B cell (primary cell): ENCODE data around the gene CAPN10. TPM values are rescaled to one million over a fixed set of nuclear protein-coding genes. Genes with fewer than 3 reads are reported as not detected.

ENCODE experiments used
- ATAC-seq: fragments of 200-7000 bp; cut with Tn5 transposase; one replicate; pipeline ENCODE4 v1.10.0; 2021; ENCODE audit warnings: low read depth, mild to moderate bottlenecking, moderate number of reproducible peaks, moderate library complexity
- CTCF ChIA-PET: fragments of 350-600 bp; sonication (Branson Sonifier 250); formaldehyde crosslinking; loops from one replicate; lab custom pipeline; 2021; ENCODE audit warnings: antibody characterized with exemption, inconsistent platforms; lab: Charles Lee
- POLR2A ChIA-PET: fragments of 350-600 bp; sonication (Branson Sonifier 250); formaldehyde crosslinking; loops from one replicate; lab custom pipeline; 2021; ENCODE audit warnings: antibody characterized with exemption; lab: Charles Lee
- DNase-seq: peaks from one replicate; pipeline ENCODE4 v3.0.0; 2013
- H2AFZ ChIP-seq: 2 replicates; pipeline ENCODE4 v1.6.1; 2012; ENCODE audit warnings: mild to moderate bottlenecking, low read depth, low read length; ENCODE audit not compliant: insufficient read depth, poor library complexity, severe bottlenecking
- H3K27ac ChIP-seq, 2 donors: 1 replicate in 1 of 2; 2 replicates in 1 of 2; pipeline ENCODE4 v1.5.1; 2012 to 2013; ENCODE audit warnings: low read length in 2 of 2, mild to moderate bottlenecking in 2 of 2, moderate library complexity in 1 of 2
- H3K27me3 ChIP-seq, 4 experiments: fragments of 200-600 bp in 1 of 4; sonication (generic) in 1 of 4; replicated peaks in 1 of 4; 1 replicate in 2 of 4; 2 replicates in 2 of 4; pipeline versions ENCODE4 v1.6.1 to v1.7.0; 2013 to 2016; ENCODE audit warnings: low read length in 3 of 4, mild to moderate bottlenecking in 2 of 4, mixed read lengths in 1 of 4, moderate library complexity in 1 of 4; ENCODE audit not compliant: insufficient read depth in 4 of 4, control insufficient read depth in 3 of 4; ENCODE audit errors: control extremely low read depth in 1 of 4
- H3K36me3 ChIP-seq, 2 experiments: replicated peaks in 1 of 2; 1 replicate in 1 of 2; 2 replicates in 1 of 2; pipeline versions ENCODE4 v1.6.1 to v1.7.1; 2013; ENCODE audit warnings: low read length in 1 of 2; ENCODE audit not compliant: insufficient read depth in 2 of 2, control insufficient read depth in 1 of 2; ENCODE audit errors: control extremely low read depth in 1 of 2, extremely low read depth in 1 of 2
- H3K4me1 ChIP-seq, 2 donors: fragments of 200-600 bp in 1 of 2; sonication (generic) in 1 of 2; 1 replicate in 1 of 2; 2 replicates in 1 of 2; pipeline versions ENCODE4 v1.5.1 to v1.6.1; 2013 to 2017; ENCODE audit warnings: low read length in 2 of 2; ENCODE audit not compliant: control insufficient read depth in 2 of 2, insufficient read depth in 2 of 2
- H3K4me2 ChIP-seq: replicated peaks from 2 replicates; pipeline ENCODE3; 2012; ENCODE audit warnings: mild to moderate bottlenecking, low read depth, low read length; ENCODE audit not compliant: poor library complexity, severe bottlenecking
- H3K4me3 ChIP-seq, 5 experiments: fragments of 200-600 bp in 1 of 5; sonication (generic) in 1 of 5; 1 replicate in 3 of 5; 2 replicates in 2 of 5; pipeline versions ENCODE4 v1.5.1 to v1.7.0; 2011 to 2016; ENCODE audit warnings: low read length in 4 of 5, mild to moderate bottlenecking in 4 of 5, low read depth in 2 of 5, control low read depth in 1 of 5, moderate library complexity in 1 of 5; ENCODE audit not compliant: insufficient read depth in 1 of 5; ENCODE audit errors: control extremely low read depth in 1 of 5, extremely low read depth in 1 of 5
- H3K79me2 ChIP-seq: fragments of 200-600 bp; sonication (generic); one replicate; pipeline ENCODE4 v1.6.0; 2016; ENCODE audit warnings: low read length; ENCODE audit not compliant: control insufficient read depth, insufficient read depth
- H3K9ac ChIP-seq: fragments of 200-600 bp; sonication (generic); 2 replicates; pipeline ENCODE4 v1.6.1; 2017; ENCODE audit warnings: mild to moderate bottlenecking, low read length, moderate library complexity
- H3K9me3 ChIP-seq, 3 donors: one replicate each; pipeline versions ENCODE4 v1.6.1 to v1.7.1; 2013; ENCODE audit warnings: low read length in 2 of 3; ENCODE audit not compliant: control insufficient read depth in 2 of 3, insufficient read depth in 1 of 3; ENCODE audit errors: control extremely low read depth in 1 of 3
- H4K20me1 ChIP-seq: 2 replicates; pipeline ENCODE4 v1.6.0; 2012; ENCODE audit warnings: mild to moderate bottlenecking, low read length; ENCODE audit not compliant: insufficient read depth, control insufficient read depth, poor library complexity, severe bottlenecking
- H3K27ac Mint-ChIP-seq: one replicate; pipeline ENCODE4 v1.8.0; 2021; ENCODE audit warnings: mixed read lengths
- H3K27me3 Mint-ChIP-seq: one replicate; pipeline ENCODE4 v1.8.0; 2021; ENCODE audit warnings: mixed read lengths
- H3K4me1 Mint-ChIP-seq: one replicate; pipeline ENCODE4 v1.8.0; 2021; ENCODE audit warnings: mixed read lengths
- H3K4me3 Mint-ChIP-seq: one replicate; pipeline ENCODE4 v1.8.0; 2021; ENCODE audit warnings: mixed read lengths
- H3K9me3 Mint-ChIP-seq: one replicate; pipeline ENCODE4 v1.8.0; 2022; ENCODE audit warnings: mixed read lengths; ENCODE audit not compliant: insufficient read depth
- CTCF ChIP-seq: fragments of 200-600 bp; IDR thresholded peaks from one replicate; pipeline ENCODE4 v1.8.0; 2022; ENCODE audit warnings: antibody characterized with exemption, mild to moderate bottlenecking
- EZH2 ChIP-seq: IDR thresholded peaks from 2 replicates; pipeline ENCODE4 v1.6.1; 2012; ENCODE audit warnings: borderline replicate concordance, low read depth, mild to moderate bottlenecking, moderate library complexity, low read length; ENCODE audit not compliant: insufficient read depth, poor library complexity, severe bottlenecking
- whole genome bisulfite sequencing: methylation state at CpG from one replicate; pipeline ENCODE4 v1.1.5; 2013; ENCODE audit warnings: missing lambda C conversion rate; ENCODE audit not compliant: insufficient coverage; 5-methylcytosine and 5-hydroxymethylcytosine counted together
- intact Hi-C: fragments of 100-400 bp; cut with micrococcal nuclease; formaldehyde crosslinking; loops from one replicate; pipeline ENCODE4 v1.10.0; 2022
- polyA plus RNA-seq: library from polyadenylated mRNA; depleted of rRNA; stranded (reverse); fragments of >200 nt; gene quantifications from 2 replicates; pipeline ENCODE4 v1.2.3, GENCODE V29; 2012
- total RNA-seq, 2 donors: library from RNA; stranded (reverse); fragments of 120-200 nt in 1 of 2; gene quantifications; 1 replicate in 1 of 2; 2 replicates in 1 of 2; pipeline versions ENCODE4 v1.2.3 to v1.2.4, GENCODE V29; 2013 to 2022

CAPN10 gene
- total and polyA plus RNA-seq, 2 donors (not counting 1 experiment from before 2014, with no cell fraction given) = 73.4 to 92.1 TPM

GRCh38 chr2:240638512-240639160, 52.1 kb downstream of the CAPN10 start:
- H2AFZ ChIP-seq = no peak overlapping the region
- H3K36me3 ChIP-seq = no peaks in the 10 kb centered on the region
- CTCF ChIA-PET = no interaction called here
- ATAC-seq (no peak), DNase-seq (no peak)
- H3K9ac ChIP-seq = no peak overlapping the region
- Mint-ChIP-seq H3K4me1 (no peaks in the 10 kb centered on the region), H3K27ac (no peak overlapping the region), H3K27me3 (peaks cover 3% of the 10 kb centered on the region), H3K9me3 (no peaks in the 10 kb centered on the region), H3K4me3 (no peak overlapping the region)
- no peak overlapping the region for H3K4me3 ChIP-seq
- H4K20me1 ChIP-seq = no peaks in the 10 kb centered on the region
- no peaks in the 10 kb centered on the region for H3K79me2 ChIP-seq
- H3K27ac ChIP-seq = no peak overlapping the region
- POLR2A ChIA-PET = no interaction called here
- peaks cover 0 to 31% (median 11%) of the 10 kb centered on the region in 3 donors for H3K9me3 ChIP-seq
- WGBS = 81% methylated on average over 18 of the region's 18 CpGs
- intact Hi-C loops = no loop called here
- H3K4me2 ChIP-seq = no peak overlapping the region
- TF ChIP-seq EZH2 (no peak), CTCF (no peak)
- no peaks in the 10 kb centered on the region for H3K27me3 ChIP-seq
- no peaks in the 10 kb centered on the region for H3K4me1 ChIP-seq

GRCh38 chr2:240639566-240639965, 53.0 kb downstream of the CAPN10 start:
- H3K4me3 Mint-ChIP-seq = no peak overlapping the region
- no peaks in the 10 kb centered on the region for H3K4me1 Mint-ChIP-seq
- Histone ChIP-seq H3K27me3 (peaks cover 0 to 3% (median 0%) of the 10 kb centered on the region in 4 experiments), H3K4me2 (no peak overlapping the region), H3K4me1 (no peaks in the 10 kb centered on the region), H3K4me3 (no peak overlapping the region), H3K9ac (no peak overlapping the region), H2AFZ (no peak overlapping the region), H3K79me2 (no peaks in the 10 kb centered on the region), H4K20me1 (no peaks in the 10 kb centered on the region), H3K9me3 (peaks cover 0 to 22% (median 2%) of the 10 kb centered on the region in 3 donors), H3K27ac (no peak overlapping the region), H3K36me3 (no peaks in the 10 kb centered on the region)
- ChIA-PET POLR2A (no interaction called here), CTCF (no interaction called here)
- no peaks in the 10 kb centered on the region for H3K9me3 Mint-ChIP-seq
- DNase-seq = no peak
- H3K27ac Mint-ChIP-seq = no peak overlapping the region
- no peak for ATAC-seq
- H3K27me3 Mint-ChIP-seq = peaks cover 3% of the 10 kb centered on the region
- intact Hi-C loops = no loop called here
- WGBS = 90% methylated on average over 15 of the region's 18 CpGs
- TF ChIP-seq EZH2 (no peak), CTCF (no peak)
